H9 (cell line): ENCODE results near the gene MAGI1. TPM values are rescaled to one million over a fixed set of nuclear protein-coding genes. Genes with fewer than 3 reads are reported as not detected.
A peak's percentile ranks its signal among the peaks of the same experiment; 100 is the strongest.

Experiments used
- DNase-seq: peaks from one replicate; pipeline ENCODE4 v3.0.0-alpha.2; 2017
- H2AFZ ChIP-seq: one replicate; pipeline ENCODE4 v1.6.1; 2013; ENCODE audit warnings: mild to moderate bottlenecking, low read length, control low read depth, moderate library complexity
- H2AK5ac ChIP-seq: 2 replicates; pipeline ENCODE4 v1.6.1; 2013; ENCODE audit warnings: low read length, control low read depth, mixed read lengths; ENCODE audit not compliant: insufficient read length
- H2BK120ac ChIP-seq: one replicate; pipeline ENCODE4 v1.6.1; 2013; ENCODE audit warnings: low read depth, mild to moderate bottlenecking, low read length, control low read depth, inconsistent platforms; ENCODE audit not compliant: poor library complexity, severe bottlenecking
- H2BK12ac ChIP-seq: 2 replicates; pipeline ENCODE4 v1.6.1; 2013; ENCODE audit warnings: low read length, control low read depth, mixed read lengths, low read depth; ENCODE audit not compliant: insufficient read length
- H2BK15ac ChIP-seq: 2 replicates; pipeline ENCODE4 v1.6.1; 2013; ENCODE audit warnings: low read depth, low read length, control low read depth
- H2BK20ac ChIP-seq: one replicate; pipeline ENCODE4 v1.6.1; 2013; ENCODE audit warnings: low read depth, mild to moderate bottlenecking, low read length, control low read depth, inconsistent platforms; ENCODE audit not compliant: poor library complexity, severe bottlenecking
- H2BK5ac ChIP-seq: 2 replicates; pipeline ENCODE4 v1.6.1; 2013; ENCODE audit warnings: low read length, control low read depth, mixed read lengths; ENCODE audit not compliant: insufficient read length
- H3K14ac ChIP-seq: 2 replicates; pipeline ENCODE4 v1.6.1; 2013; ENCODE audit warnings: low read length, control low read depth; ENCODE audit not compliant: insufficient read depth
- H3K18ac ChIP-seq: 2 replicates; pipeline ENCODE4 v1.6.1; 2013; ENCODE audit warnings: low read depth, mild to moderate bottlenecking, mixed read lengths, low read length, control low read depth; ENCODE audit not compliant: insufficient read length
- H3K23ac ChIP-seq: 2 replicates; pipeline ENCODE4 v1.6.1; 2013; ENCODE audit warnings: low read length, control low read depth, mixed read lengths, low read depth; ENCODE audit not compliant: insufficient read length
- H3K23me2 ChIP-seq: 2 replicates; pipeline ENCODE4 v1.6.1; 2013; ENCODE audit warnings: low read depth, mild to moderate bottlenecking, mixed read lengths, low read length, control low read depth; ENCODE audit not compliant: insufficient read length, poor library complexity, severe bottlenecking
- H3K27ac ChIP-seq: 2 replicates; pipeline ENCODE4 v1.5.1; 2013; ENCODE audit warnings: low read length, control low read depth, mixed read lengths, low read depth; ENCODE audit not compliant: insufficient read length
- H3K27me3 ChIP-seq: 2 replicates; pipeline ENCODE4 v1.6.1; 2013; ENCODE audit warnings: low read length, control low read depth, inconsistent platforms; ENCODE audit not compliant: insufficient read depth
- H3K4ac ChIP-seq: 2 replicates; pipeline ENCODE4 v1.6.1; 2013; ENCODE audit warnings: low read depth, mild to moderate bottlenecking, control low read depth, inconsistent platforms, low read length, moderate library complexity
- H3K4me1 ChIP-seq: 2 replicates; pipeline ENCODE4 v1.6.1; 2013; ENCODE audit warnings: low read length, control low read depth, inconsistent platforms; ENCODE audit not compliant: insufficient read depth
- H3K4me2 ChIP-seq: 2 replicates; pipeline ENCODE4 v1.6.1; 2013; ENCODE audit warnings: low read length, control low read depth, mixed read lengths; ENCODE audit not compliant: insufficient read length, insufficient read depth
- H3K56ac ChIP-seq: 2 replicates; pipeline ENCODE4 v1.6.1; 2013; ENCODE audit warnings: low read depth, mild to moderate bottlenecking, mixed read lengths, low read length, control low read depth; ENCODE audit not compliant: insufficient read length
- H3K79me1 ChIP-seq: 2 replicates; pipeline ENCODE4 v1.6.1; 2013; ENCODE audit warnings: low read depth, mild to moderate bottlenecking, moderate library complexity, low read length, control low read depth, inconsistent platforms; ENCODE audit not compliant: insufficient read depth, poor library complexity, severe bottlenecking
- H3K79me2 ChIP-seq: 2 replicates; pipeline ENCODE4 v1.6.1; 2013; ENCODE audit warnings: low read length, control low read depth, inconsistent platforms; ENCODE audit not compliant: insufficient read depth
- H3K9ac ChIP-seq: 2 replicates; pipeline ENCODE4 v1.6.1; 2013; ENCODE audit warnings: low read length, control low read depth, mixed read lengths; ENCODE audit not compliant: insufficient read length; ENCODE audit errors: extremely low read depth
- H3K9me3 ChIP-seq: one replicate; pipeline ENCODE4 v1.6.1; 2013; ENCODE audit warnings: low read depth, low read length, inconsistent platforms; ENCODE audit not compliant: control insufficient read depth
- H3T11ph ChIP-seq: one replicate; pipeline ENCODE4 v1.6.1; 2013; ENCODE audit warnings: mild to moderate bottlenecking, low read length, control low read depth, inconsistent platforms
- H4K20me1 ChIP-seq: one replicate; pipeline ENCODE4 v1.6.1; 2013; ENCODE audit not compliant: control insufficient read depth, insufficient read length, insufficient read depth
- H4K5ac ChIP-seq: 2 replicates; pipeline ENCODE4 v1.6.1; 2013; ENCODE audit warnings: low read depth, mild to moderate bottlenecking, mixed read lengths, low read length, control low read depth; ENCODE audit not compliant: insufficient read length
- H4K8ac ChIP-seq: replicated peaks from 2 replicates; pipeline ENCODE4 v1.6.1; 2013; ENCODE audit warnings: low read length, control low read depth, mixed read lengths, low read depth; ENCODE audit not compliant: insufficient read length
- H4K91ac ChIP-seq: 2 replicates; pipeline ENCODE4 v1.6.1; 2013; ENCODE audit warnings: low read depth, mild to moderate bottlenecking, moderate library complexity, mixed read lengths, low read length, control low read depth; ENCODE audit not compliant: insufficient read length
- H3K27ac Mint-ChIP-seq, 3 experiments: 2 replicates in 2 of 3; 3 replicates in 1 of 3; pipeline ENCODE4 v1.8.0; 2020 to 2021; ENCODE audit warnings: mixed read lengths in 3 of 3, mild to moderate bottlenecking in 1 of 3, moderate library complexity in 1 of 3
- H3K27me3 Mint-ChIP-seq: 2 replicates; pipeline ENCODE4 v1.8.0; 2021; ENCODE audit warnings: low read depth, mild to moderate bottlenecking, moderate library complexity, mixed read lengths
- H3K36me3 Mint-ChIP-seq, 3 experiments: 2 replicates in 2 of 3; 3 replicates in 1 of 3; pipeline ENCODE4 v1.8.0; 2020 to 2021; ENCODE audit warnings: low read depth in 3 of 3, mixed read lengths in 3 of 3; ENCODE audit not compliant: insufficient read depth in 1 of 3
- H3K4me1 Mint-ChIP-seq, 2 experiments: 2 replicates each; pipeline ENCODE4 v1.8.0; 2020; ENCODE audit warnings: mixed read lengths in 2 of 2
- H3K4me3 Mint-ChIP-seq, 2 experiments: 2 replicates in 1 of 2; 3 replicates in 1 of 2; pipeline ENCODE4 v1.8.0; 2020 to 2021; ENCODE audit warnings: mild to moderate bottlenecking in 2 of 2, mixed read lengths in 2 of 2, moderate library complexity in 1 of 2
- H3K9me3 Mint-ChIP-seq, 2 experiments: 2 replicates in 1 of 2; 3 replicates in 1 of 2; pipeline ENCODE4 v1.8.0; 2020; ENCODE audit warnings: mild to moderate bottlenecking in 2 of 2, mixed read lengths in 2 of 2, moderate library complexity in 1 of 2
- CTCF ChIP-seq: fragments of 200-600 bp; sonication (generic); conservative IDR thresholded peaks from 3 replicates; pipeline ENCODE4 v1.8.0; 2021; ENCODE audit warnings: antibody characterized with exemption, mild to moderate bottlenecking
- WGBS: extraction: QIAGEN DNeasy Blood & Tissue Kit; methylation state at CpG from one replicate; pipeline ENCODE4 v1.1.7; 2013; ENCODE audit warnings: missing lambda C conversion rate, low lambda C conversion rate, mixed read lengths; ENCODE audit not compliant: insufficient read length; ENCODE audit errors: extremely low coverage; 5-methylcytosine and 5-hydroxymethylcytosine counted together
- total RNA-seq: library from RNA; stranded (reverse); gene quantifications from 2 replicates; pipeline ENCODE4 v1.2.1, GENCODE V29; 2021

Gene MAGI1
- total RNA-seq, 1 experiment from 2014 or later: 65.7 TPM

GRCh38 chr3:65746848-65747247 is 291.9 kb downstream of the MAGI1 start:
- H2BK15ac ChIP-seq: no peak overlapping the region
- H3K23me2 ChIP-seq: no peaks in the 10 kb centered on the region
- no peaks in the 10 kb centered on the region for H3K79me1 ChIP-seq
- H3K27me3 ChIP-seq: no peaks in the 10 kb centered on the region
- H3K9me3 ChIP-seq: no peaks in the 10 kb centered on the region
- no peak overlapping the region for H2BK20ac ChIP-seq
- H3K4me2 ChIP-seq: no peak overlapping the region
- H3K4ac ChIP-seq: no peak overlapping the region
- H3K14ac ChIP-seq: no peak overlapping the region
- no peak overlapping the region for H2BK120ac ChIP-seq
- H2AK5ac ChIP-seq: no peak overlapping the region
- H4K8ac ChIP-seq: no peak overlapping the region
- H3K4me1 ChIP-seq: peaks cover 11% of the 10 kb centered on the region; the same call in 1 of the 2 replicates
- no peak overlapping the region for H3K4me3 Mint-ChIP-seq
- no peak overlapping the region for H3K56ac ChIP-seq
- no peak for DNase-seq
- no peak overlapping the region for H4K5ac ChIP-seq
- H2AFZ ChIP-seq: no peak overlapping the region
- H2BK5ac ChIP-seq: no peak overlapping the region
- H3K18ac ChIP-seq: no peak overlapping the region
- H3T11ph ChIP-seq: no peak overlapping the region
- H3K27ac Mint-ChIP-seq: peak overlapping the region in 1 of 3 experiments; percentile 65; a peak in 1 of 7 replicates
- no peak overlapping the region for H4K91ac ChIP-seq
- no peak overlapping the region for H3K23ac ChIP-seq
- no peaks in the 10 kb centered on the region for H3K27me3 Mint-ChIP-seq
- no peak overlapping the region for H3K9ac ChIP-seq
- no peaks in the 10 kb centered on the region for H3K9me3 Mint-ChIP-seq
- H3K27ac ChIP-seq: no peak overlapping the region
- H2BK12ac ChIP-seq: no peak overlapping the region
- no peaks in the 10 kb centered on the region for H4K20me1 ChIP-seq
- peaks cover 46 to 47% of the 10 kb centered on the region in 2 experiments for H3K4me1 Mint-ChIP-seq
- no peak for TF ChIP-seq CTCF
- H3K36me3 Mint-ChIP-seq: no peaks in the 10 kb centered on the region
- WGBS: no CpG with 5 or more reads among the region's 4 CpGs
- H3K79me2 ChIP-seq: peaks cover 2% of the 10 kb centered on the region; the same call in 1 of the 2 replicates
